RWPE1 (cell line): Measurements from ENCODE around the gene LHX1.

Source experiments
- CTCF ChIA-PET: fragments of 350-600 bp; sonication (Branson Sonifier 250); formaldehyde crosslinking; extraction: SDS; loops from one replicate; lab custom pipeline; 2021; lab: Yijun Ruan, JAX
- POLR2A ChIA-PET: fragments of 400-600 bp; formaldehyde crosslinking; extraction: SDS; loops from one replicate; lab custom pipeline; 2020; ENCODE audit warnings: antibody characterized with exemption; ENCODE audit not compliant: low non-redundant PET; lab: Yijun Ruan, JAX
- DNase-seq: peaks from one replicate; pipeline ENCODE4 v3.0.0; 2012; ENCODE audit warnings: low spot score
- H3K27ac ChIP-seq: fragments of 450-650 bp; 2 replicates; pipeline ENCODE4 v1.5.1; 2017
- CTCF ChIP-seq: fragments of 450-650 bp; conservative IDR thresholded peaks from 2 replicates; pipeline ENCODE4 v1.5.1; 2017; ENCODE audit warnings: low read depth, mild to moderate bottlenecking

Gene LHX1

DNA sequence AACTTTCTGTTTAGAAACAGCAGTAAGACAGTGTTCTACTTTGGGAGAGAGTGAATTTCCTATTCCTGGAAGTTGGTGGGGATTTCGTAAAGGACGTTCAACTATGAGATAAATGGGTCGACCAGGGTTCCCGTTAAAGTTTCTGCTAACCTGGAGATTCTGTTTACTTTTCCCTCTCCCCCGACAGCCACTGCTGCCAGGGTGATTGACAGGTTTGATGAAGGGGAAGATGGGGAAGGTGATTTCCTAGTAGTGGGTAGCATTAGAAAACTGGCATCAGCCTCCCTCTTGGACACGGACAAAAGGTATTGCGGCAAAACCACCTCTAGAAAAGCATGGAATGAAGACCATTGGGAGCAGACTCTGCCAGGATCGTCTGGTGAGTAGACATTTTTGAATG is 12.8 kb downstream of the LHX1 start:
- TF ChIP-seq CTCF = no peak
- ChIA-PET CTCF (no interaction called here), POLR2A (no interaction called here)
- no peak for DNase-seq
- no peak overlapping the region for H3K27ac ChIP-seq

GRCh38 chr17:36951084-36951789 is 14.0 kb downstream of the LHX1 start:
- CTCF ChIA-PET = no interaction called here
- POLR2A ChIA-PET = no interaction called here
- DNase-seq = no peak
- no peak overlapping the region for H3K27ac ChIP-seq
- no peak for TF ChIP-seq CTCF

DNA sequence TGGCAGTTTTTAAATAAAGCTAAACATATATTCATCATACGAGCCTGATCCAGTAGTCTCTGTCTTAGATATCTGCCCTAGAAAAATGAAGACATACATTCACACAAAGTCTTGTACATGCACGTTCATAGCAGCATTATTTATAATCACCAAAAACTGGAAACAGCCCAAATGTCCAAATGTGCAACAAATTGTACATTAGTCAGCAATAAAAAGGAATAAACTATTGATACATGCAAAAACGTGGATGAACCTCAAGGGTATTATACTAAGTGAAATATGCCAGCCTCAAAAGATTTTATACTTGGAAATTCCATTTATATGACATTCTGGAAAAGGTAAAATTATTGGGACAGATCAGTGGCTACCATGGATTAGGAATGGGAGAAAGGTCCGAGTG is 34.2 kb downstream of the LHX1 start:
- TF ChIP-seq CTCF = no peak
- no peak overlapping the region for H3K27ac ChIP-seq
- no peak for DNase-seq
- ChIA-PET CTCF (no interaction called here), POLR2A (no interaction called here)

DNA sequence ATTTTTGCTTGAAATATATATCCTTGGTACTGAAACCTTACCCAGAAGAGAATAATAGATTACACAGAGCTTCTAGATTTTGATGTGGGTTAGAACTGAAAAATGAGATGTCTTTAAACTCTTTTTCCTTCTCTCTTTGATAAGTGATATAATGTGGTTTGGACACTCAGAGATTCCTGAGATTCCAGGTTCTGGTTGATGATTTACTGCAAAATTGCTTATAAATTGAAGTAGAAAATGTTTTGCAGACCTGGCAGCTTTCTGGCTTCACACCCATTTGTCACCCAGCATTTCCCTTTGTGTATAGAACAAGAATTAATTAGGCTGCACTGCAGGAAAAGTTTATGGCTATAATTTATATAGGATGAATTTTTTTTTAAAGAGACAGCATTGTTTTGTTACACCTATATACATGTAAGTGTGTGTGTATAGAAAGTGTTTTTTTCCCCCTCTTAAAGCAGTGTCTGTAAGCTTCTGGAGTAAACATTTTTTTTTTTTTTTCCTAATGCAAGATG is 35.0 kb downstream of the LHX1 start:
- ChIA-PET POLR2A (no interaction called here), CTCF (interaction anchor here (0.6 to 0.7 kb wide), 2 partner anchors 23 to 47 kb away, joined by 3 to 5 read pairs; no protein-coding TSS in a partner anchor)
- DNase-seq = no peak
- no peak for TF ChIP-seq CTCF
- no peak overlapping the region for H3K27ac ChIP-seq

GRCh38 chr17:36972905-36973304 is 35.6 kb downstream of the LHX1 start:
- POLR2A ChIA-PET = no interaction called here
- no peak for TF ChIP-seq CTCF
- H3K27ac ChIP-seq = no peak overlapping the region
- CTCF ChIA-PET = interaction anchor here (0.7 kb wide), 1 partner anchor 22 kb away, joined by 5 read pairs; no protein-coding TSS in a partner anchor
- DNase-seq = no peak

DNA sequence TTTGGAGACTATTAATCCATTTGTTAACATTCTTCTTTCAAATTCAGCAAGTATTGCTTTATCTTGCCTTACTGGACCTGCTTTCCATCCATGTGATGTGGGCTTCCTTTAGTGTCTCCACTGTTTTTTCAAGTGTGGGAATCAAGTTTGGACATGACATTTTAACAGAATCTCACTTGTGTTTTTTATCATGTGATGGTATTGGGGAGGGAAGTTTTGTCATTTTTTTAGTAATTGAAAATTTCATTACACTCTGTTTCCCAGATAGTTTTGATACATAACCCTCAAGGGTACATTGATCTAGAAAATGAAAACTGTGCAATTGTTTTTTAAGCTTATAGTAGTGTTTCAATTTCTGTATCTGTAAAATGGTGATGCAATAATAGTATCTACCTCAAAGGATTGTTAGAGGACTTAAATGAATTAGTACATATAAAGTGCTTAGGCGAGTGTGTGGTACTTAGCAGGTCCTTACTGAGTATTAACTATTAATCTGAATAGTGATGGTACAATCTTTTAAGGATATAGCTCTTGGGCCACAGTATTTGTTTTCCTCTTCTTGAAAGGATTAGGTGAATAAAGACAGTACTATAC is 38.7 kb downstream of the LHX1 start:
- no peak overlapping the region for H3K27ac ChIP-seq
- CTCF ChIA-PET = interaction anchor here (0.7 kb wide), 3 partner anchors 16 to 481 kb away, joined by 3 to 6 read pairs (median 4); no protein-coding TSS in a partner anchor
- TF ChIP-seq CTCF = no peak
- DNase-seq = no peak
- POLR2A ChIA-PET = no interaction called here
